CD14-positive monocyte (primary cell): ENCODE measurements around the gene DOK5. TPM values are rescaled to one million over a fixed set of nuclear protein-coding genes. Genes with fewer than 3 reads are reported as not detected.

Source experiments
- DNase-seq, 3 donors: peaks; one replicate each; pipeline ENCODE4 v3.0.0-alpha.2; 2011 to 2022
- H2AFZ ChIP-seq: 2 replicates; pipeline ENCODE4 v1.6.0; 2012; ENCODE audit warnings: mild to moderate bottlenecking, low read depth, low read length, inconsistent platforms; ENCODE audit not compliant: insufficient read depth, poor library complexity, severe bottlenecking
- H3K27ac ChIP-seq, 2 donors: 1 replicate in 1 of 2; 2 replicates in 1 of 2; pipeline ENCODE4 v1.5.1; 2012 to 2013; ENCODE audit warnings: low read length in 2 of 2, control low read depth in 1 of 2, inconsistent platforms in 1 of 2, low read depth in 1 of 2, mild to moderate bottlenecking in 1 of 2
- H3K27me3 ChIP-seq, 2 donors: one replicate each; pipeline versions ENCODE4 v1.6.0 to v1.6.1; 2011 to 2013; ENCODE audit warnings: low read length in 2 of 2; ENCODE audit not compliant: control insufficient read depth in 2 of 2, insufficient read depth in 2 of 2
- H3K36me3 ChIP-seq, 2 donors: replicated peaks in 1 of 2; 1 replicate in 1 of 2; 2 replicates in 1 of 2; pipeline versions ENCODE4 v1.5.1 to v1.6.1; 2012 to 2013; ENCODE audit warnings: low read length in 2 of 2, control low read depth in 1 of 2, inconsistent platforms in 1 of 2, mild to moderate bottlenecking in 1 of 2; ENCODE audit not compliant: insufficient read depth in 2 of 2, control insufficient read depth in 1 of 2
- H3K4me1 ChIP-seq, 2 donors: 1 replicate in 1 of 2; 2 replicates in 1 of 2; pipeline versions ENCODE4 v1.5.1 to v1.6.1; 2012 to 2013; ENCODE audit warnings: low read length in 2 of 2, control low read depth in 1 of 2, inconsistent platforms in 1 of 2, mild to moderate bottlenecking in 1 of 2, moderate library complexity in 1 of 2; ENCODE audit not compliant: insufficient read depth in 2 of 2, control insufficient read depth in 1 of 2
- H3K4me2 ChIP-seq: replicated peaks from 2 replicates; pipeline ENCODE3; 2012; ENCODE audit warnings: low read length, moderate library complexity, mild to moderate bottlenecking; ENCODE audit not compliant: poor library complexity, severe bottlenecking; ENCODE audit errors: extremely low read depth
- H3K4me3 ChIP-seq, 3 experiments: fragments of 200-600 bp in 1 of 3; sonication (generic) in 1 of 3; replicated peaks in 1 of 3; 1 replicate in 2 of 3; 2 replicates in 1 of 3; pipeline ENCODE4 v1.5.1; 2011 to 2013; ENCODE audit warnings: low read length in 3 of 3, mild to moderate bottlenecking in 3 of 3, control low read depth in 2 of 3, low read depth in 2 of 3, inconsistent platforms in 1 of 3, moderate library complexity in 1 of 3
- H3K79me2 ChIP-seq: 2 replicates; pipeline ENCODE4 v1.6.0; 2012; ENCODE audit warnings: mild to moderate bottlenecking, control low read depth, inconsistent platforms, low read length, moderate library complexity; ENCODE audit not compliant: insufficient read depth
- H3K9ac ChIP-seq: 2 replicates; pipeline ENCODE4 v1.6.0; 2017; ENCODE audit warnings: low read length, mild to moderate bottlenecking; ENCODE audit not compliant: insufficient read depth, poor library complexity, severe bottlenecking
- H3K9me3 ChIP-seq, 2 donors: replicated peaks in 1 of 2; 1 replicate in 1 of 2; 2 replicates in 1 of 2; pipeline versions ENCODE4 v1.5.1 to v1.6.1; 2012 to 2013; ENCODE audit warnings: low read length in 2 of 2, control low read depth in 1 of 2; ENCODE audit not compliant: control insufficient read depth in 1 of 2, insufficient read depth in 1 of 2
- H4K20me1 ChIP-seq: 2 replicates; pipeline ENCODE4 v1.6.0; 2012; ENCODE audit warnings: mild to moderate bottlenecking, low read length, control low read depth, moderate library complexity; ENCODE audit not compliant: insufficient read depth
- H3K27ac Mint-ChIP-seq, 7 donors: one replicate each; pipeline ENCODE4 v1.8.0; 2020; ENCODE audit warnings: mild to moderate bottlenecking in 7 of 7, mixed read lengths in 7 of 7, moderate library complexity in 6 of 7, inconsistent platforms in 2 of 7
- H3K27me3 Mint-ChIP-seq, 3 donors: one replicate each; pipeline ENCODE4 v1.8.0; 2021 to 2022; ENCODE audit warnings: low read depth in 3 of 3, mild to moderate bottlenecking in 3 of 3, mixed read lengths in 3 of 3, moderate library complexity in 3 of 3, inconsistent platforms in 1 of 3
- H3K36me3 Mint-ChIP-seq, 2 donors: one replicate each; pipeline ENCODE4 v1.8.0; 2020; ENCODE audit warnings: mixed read lengths in 2 of 2, inconsistent platforms in 1 of 2, mild to moderate bottlenecking in 1 of 2
- H3K4me1 Mint-ChIP-seq: one replicate; pipeline ENCODE4 v1.8.0; 2020; ENCODE audit warnings: mild to moderate bottlenecking, mixed read lengths
- H3K4me3 Mint-ChIP-seq, 2 donors: one replicate each; pipeline ENCODE4 v1.8.0; 2020; ENCODE audit warnings: mild to moderate bottlenecking in 2 of 2, mixed read lengths in 2 of 2, moderate library complexity in 1 of 2
- H3K9me3 Mint-ChIP-seq, 7 donors: one replicate each; pipeline ENCODE4 v1.8.0; 2020 to 2022; ENCODE audit warnings: mixed read lengths in 7 of 7, mild to moderate bottlenecking in 6 of 7, moderate library complexity in 6 of 7, inconsistent platforms in 2 of 7
- CTCF ChIP-seq: fragments of 200-600 bp; IDR thresholded peaks from one replicate; pipeline ENCODE4 v1.8.0; 2022; ENCODE audit warnings: antibody characterized with exemption, mild to moderate bottlenecking
- WGBS: methylation state at CpG from one replicate; pipeline ENCODE4 v1.1.5; 2013; ENCODE audit warnings: missing lambda C conversion rate; ENCODE audit not compliant: insufficient coverage; 5-methylcytosine and 5-hydroxymethylcytosine counted together
- intact Hi-C, 2 donors: fragments of 100-400 bp; cut with micrococcal nuclease; formaldehyde crosslinking; loops; one replicate each; pipeline versions ENCODE4 v1.15.0 to v1.15.1; 2023
- polyA plus RNA-seq, 3 donors: library from polyadenylated mRNA; depleted of rRNA in 1 of 3; unstranded in 2 of 3; stranded (reverse) in 1 of 3; fragments of 300-500 nt in 2 of 3; fragments of >200 nt in 1 of 3; fragmentation: Illumina TruSeq in 2 of 3; gene quantifications; 1 replicate in 2 of 3; 2 replicates in 1 of 3; pipeline ENCODE4 v1.2.3, GENCODE V29; 2012 to 2021

DOK5 gene
- polyA plus RNA-seq, 3 donors = not detected

- Mint-ChIP-seq H3K4me3 (no peak overlapping the region), H3K9me3 (peaks cover 0 to 2% (median 0%) of the 10 kb centered on the region in 7 donors), H3K27ac (no peak overlapping the region), H3K36me3 (no peaks in the 10 kb centered on the region), H3K4me1 (no peaks in the 10 kb centered on the region), H3K27me3 (peaks cover under 1 to 4% (median 4%) of the 10 kb centered on the region in 3 donors)
- Histone ChIP-seq H3K27me3 (no peaks in the 10 kb centered on the region), H3K9ac (no peak overlapping the region), H3K4me3 (no peak overlapping the region), H3K79me2 (no peaks in the 10 kb centered on the region), H3K36me3 (no peaks in the 10 kb centered on the region), H3K27ac (no peak overlapping the region), H2AFZ (no peak overlapping the region), H3K4me1 (no peaks in the 10 kb centered on the region), H4K20me1 (no peaks in the 10 kb centered on the region), H3K4me2 (no peak overlapping the region), H3K9me3 (no peaks in the 10 kb centered on the region)
- intact Hi-C loops = no loop called here
- no peak for TF ChIP-seq CTCF
- DNase-seq = no peak
- WGBS = no CpG with 5 or more reads among the region's 1 CpG
Measured at GRCh38 chr20:54688476-54688875, 213.1 kb downstream of the DOK5 start.

- Histone ChIP-seq H3K4me2 (no peak overlapping the region), H3K9me3 (no peaks in the 10 kb centered on the region), H3K27ac (no peak overlapping the region), H4K20me1 (no peaks in the 10 kb centered on the region), H3K79me2 (no peaks in the 10 kb centered on the region), H3K9ac (no peak overlapping the region), H3K4me3 (no peak overlapping the region), H2AFZ (no peak overlapping the region), H3K36me3 (no peaks in the 10 kb centered on the region), H3K4me1 (no peaks in the 10 kb centered on the region), H3K27me3 (no peaks in the 10 kb centered on the region)
- no peak for TF ChIP-seq CTCF
- Mint-ChIP-seq H3K4me1 (no peaks in the 10 kb centered on the region), H3K27me3 (peaks cover 0 to 3% (median 0%) of the 10 kb centered on the region in 3 donors), H3K4me3 (no peak overlapping the region), H3K36me3 (no peaks in the 10 kb centered on the region), H3K9me3 (no peaks in the 10 kb centered on the region), H3K27ac (no peak overlapping the region)
- DNase-seq = no peak
- 40% methylated on average over 1 of the region's 3 CpGs for WGBS
- intact Hi-C loops = no loop called here
Measured at GRCh38 chr20:54690323-54690722, 214.9 kb downstream of the DOK5 start.
